NCI-H2107 treated with DMSO at 0.1 percent for 48 hours (cell line): ENCODE measurements around the gene BANK1.

Source experiments
- DNase-seq: peaks from one replicate; lab custom pipeline; 2025; ENCODE audit not compliant: unreplicated experiment; lab: John Stamatoyannopoulos, UW

Gene BANK1

DNA sequence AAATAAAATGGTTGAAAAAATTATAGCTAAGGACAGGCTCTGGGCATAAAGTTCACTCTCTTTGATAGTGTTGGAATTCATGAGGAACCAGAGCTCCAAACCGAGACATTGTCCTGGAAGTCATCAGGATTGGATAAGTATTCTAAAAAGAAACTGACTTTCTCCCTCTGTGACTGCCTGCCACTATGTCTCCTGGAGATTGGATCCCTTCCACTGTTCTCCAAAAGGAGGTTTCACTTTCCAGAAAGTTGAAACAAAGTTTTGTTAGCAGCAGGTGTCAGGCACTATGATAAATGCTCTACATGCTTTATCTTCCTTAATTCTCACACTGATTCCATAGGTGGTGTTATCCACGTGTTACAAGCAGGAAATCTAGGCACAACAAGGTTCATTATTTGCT, 16.8 kb downstream of the BANK1 start:
- no peak for DNase-seq

DNA sequence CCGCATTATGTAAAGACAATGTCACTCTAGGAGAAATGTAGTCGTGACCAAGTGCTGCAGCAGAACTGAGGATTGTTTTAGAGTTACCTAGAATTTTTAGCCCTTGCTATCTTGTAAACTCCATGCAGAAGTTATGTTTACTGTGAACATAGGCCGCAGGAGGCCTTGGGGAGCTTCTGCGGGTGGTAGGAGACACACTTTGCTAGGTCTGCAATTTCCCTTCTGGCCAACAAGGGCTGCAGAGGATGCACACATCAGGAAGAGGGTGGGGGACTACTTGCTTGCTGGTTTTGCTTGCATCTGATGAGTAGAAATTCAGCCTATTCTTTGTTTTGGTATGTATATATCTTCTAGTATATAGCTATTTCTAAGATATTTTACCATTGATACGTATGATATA, 23.1 kb downstream of the BANK1 start:
- DNase-seq: no peak

DNA sequence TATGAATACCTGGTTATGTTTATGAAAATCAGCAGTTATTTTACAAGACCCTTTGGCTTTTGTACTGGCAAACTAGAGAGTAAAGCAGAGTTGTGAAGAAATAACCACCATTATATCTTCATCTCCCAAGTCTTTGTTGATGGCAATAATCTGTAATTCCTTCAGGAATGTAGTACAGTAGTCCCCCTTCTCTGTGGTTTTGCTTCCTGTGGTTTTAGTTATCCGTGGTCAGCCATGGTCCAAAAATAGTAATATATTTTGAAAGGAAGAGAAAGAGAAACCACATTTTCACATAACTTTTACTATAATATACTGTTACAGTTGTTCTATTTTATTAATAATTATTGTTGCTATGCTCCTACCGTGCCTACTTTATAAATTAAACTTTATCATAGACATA, 27.8 kb downstream of the BANK1 start:
- DNase-seq: no peak

DNA sequence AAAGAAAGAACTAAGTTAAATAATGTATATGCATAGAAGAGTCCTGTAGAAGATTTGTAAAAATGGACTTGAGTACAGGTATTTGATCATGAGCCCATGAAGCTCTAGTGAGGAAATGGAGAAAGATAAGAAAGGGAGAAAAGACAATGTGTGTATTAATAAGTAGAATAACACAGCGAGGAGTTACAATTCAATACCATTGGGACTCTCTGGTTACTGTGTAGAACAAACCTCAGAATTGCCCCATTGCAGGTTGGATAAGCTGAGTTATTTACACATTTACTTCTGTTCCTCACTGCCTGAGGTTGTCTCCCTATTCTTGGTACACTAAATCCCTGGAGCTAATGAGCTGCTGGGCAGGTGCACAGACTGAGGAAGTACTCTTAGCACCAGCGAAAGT, 33.3 kb downstream of the BANK1 start:
- no peak for DNase-seq

DNA sequence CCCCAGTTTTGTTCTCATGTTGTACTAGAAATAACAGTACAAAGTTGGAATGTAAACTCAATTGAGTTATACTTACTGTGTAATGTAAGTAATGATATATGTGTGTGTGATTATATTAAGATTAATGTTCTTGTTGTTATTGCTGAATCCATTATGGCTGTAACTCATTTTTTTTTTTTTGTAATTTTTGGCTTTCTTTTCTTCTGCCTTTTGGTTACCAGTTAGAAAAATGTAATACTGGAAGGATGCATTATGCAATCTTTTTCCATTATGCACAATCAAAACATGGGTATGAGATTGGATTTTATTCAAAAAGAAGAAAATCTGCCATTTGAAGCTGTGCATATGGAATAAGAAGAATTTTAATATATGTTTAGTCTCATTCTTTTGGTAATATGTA, 34.0 kb downstream of the BANK1 start:
- no peak for DNase-seq

DNA sequence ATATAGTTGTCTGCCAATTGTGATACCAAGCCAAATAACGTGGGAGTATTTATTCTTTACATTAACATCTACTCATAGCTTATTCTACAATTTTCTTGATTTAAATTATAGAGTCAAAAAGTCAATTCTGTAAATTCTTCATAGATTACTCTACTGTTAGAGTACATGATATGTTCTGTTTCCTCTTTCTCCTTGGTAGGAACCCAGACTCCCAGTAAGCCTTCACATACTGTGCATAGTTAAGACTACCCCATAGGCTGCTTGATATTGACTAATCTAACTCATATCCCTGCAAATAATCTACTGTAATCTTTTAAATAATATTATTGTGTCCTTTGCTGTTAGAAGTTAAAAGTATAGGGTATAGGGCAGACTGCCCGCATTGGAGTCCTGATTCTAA, 35.4 kb downstream of the BANK1 start:
- no peak for DNase-seq

DNA sequence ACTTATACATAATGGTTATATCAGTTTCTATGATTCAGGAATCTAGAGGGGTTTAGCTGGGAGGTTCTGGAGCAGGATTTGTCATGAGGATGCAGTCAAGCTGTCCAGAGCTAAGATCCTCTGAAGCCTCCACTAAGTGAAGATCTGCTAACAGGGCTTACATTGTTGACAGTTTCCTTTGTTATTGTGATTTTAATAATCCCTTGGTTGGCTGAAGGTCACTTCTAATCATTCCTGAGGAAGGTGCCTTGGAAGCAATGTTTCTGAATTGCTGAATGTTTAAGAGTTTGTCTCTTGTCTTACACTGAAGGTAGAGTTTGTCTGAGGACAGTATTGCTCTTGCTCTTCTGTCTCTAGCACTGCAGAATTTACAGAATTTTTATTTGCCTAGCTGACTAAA, 41.3 kb downstream of the BANK1 start:
- no peak for DNase-seq

DNA sequence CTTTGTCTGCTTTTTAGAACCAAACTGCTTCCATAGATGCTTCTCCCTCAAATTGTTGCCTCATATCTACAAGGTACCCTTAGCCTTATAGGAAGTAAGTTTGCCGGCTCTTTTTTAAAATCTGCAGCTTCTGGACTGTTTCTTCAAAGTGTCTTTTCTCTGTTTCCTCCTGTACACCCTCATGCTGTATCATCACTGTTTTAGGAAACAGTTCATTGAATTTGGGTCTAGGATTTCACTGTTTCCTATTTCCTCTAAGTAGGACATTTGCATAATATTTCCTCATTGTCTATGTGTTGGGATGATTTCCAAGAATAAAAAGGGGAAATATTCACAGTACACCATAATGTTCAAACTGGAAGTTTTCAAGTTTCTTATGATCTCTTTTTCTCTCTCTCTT, 43.0 kb downstream of the BANK1 start:
- no peak for DNase-seq

DNA sequence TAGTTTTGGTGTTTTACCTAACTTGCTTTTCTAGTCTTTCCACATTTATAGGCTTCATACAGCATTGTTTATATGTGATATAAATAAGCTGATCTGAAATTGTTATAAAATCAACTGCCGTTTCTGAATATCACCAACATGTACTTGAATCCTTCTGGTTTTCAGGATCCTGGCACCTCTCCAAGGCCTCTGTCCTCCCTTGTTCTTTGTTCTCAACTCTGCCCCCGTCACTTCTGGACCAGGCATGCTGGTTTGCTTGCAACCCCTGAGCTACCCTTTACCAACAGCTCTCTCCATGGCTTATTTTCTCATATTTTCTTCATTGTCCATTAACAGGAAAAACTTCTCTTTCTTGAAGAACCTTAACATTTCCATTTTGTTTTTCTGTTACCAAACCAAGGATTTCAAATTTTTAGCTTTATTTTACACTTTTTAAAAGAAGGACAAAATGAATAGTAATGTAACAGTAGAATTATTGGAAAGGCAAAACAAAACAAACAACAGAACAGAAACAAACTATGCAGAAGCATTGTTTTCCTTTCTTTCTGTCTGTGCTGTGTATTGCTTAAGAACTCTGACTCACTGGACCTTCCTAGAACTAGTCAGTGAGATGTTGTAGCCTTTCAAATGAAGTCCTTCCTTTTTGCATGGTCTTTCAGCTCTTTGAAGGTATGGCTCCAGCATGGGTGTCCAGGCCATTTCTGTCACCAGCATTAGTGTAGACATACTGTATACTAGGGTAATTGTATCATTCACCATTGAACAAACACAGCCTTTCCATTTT, 44.8 kb downstream of the BANK1 start:
- no peak for DNase-seq

DNA sequence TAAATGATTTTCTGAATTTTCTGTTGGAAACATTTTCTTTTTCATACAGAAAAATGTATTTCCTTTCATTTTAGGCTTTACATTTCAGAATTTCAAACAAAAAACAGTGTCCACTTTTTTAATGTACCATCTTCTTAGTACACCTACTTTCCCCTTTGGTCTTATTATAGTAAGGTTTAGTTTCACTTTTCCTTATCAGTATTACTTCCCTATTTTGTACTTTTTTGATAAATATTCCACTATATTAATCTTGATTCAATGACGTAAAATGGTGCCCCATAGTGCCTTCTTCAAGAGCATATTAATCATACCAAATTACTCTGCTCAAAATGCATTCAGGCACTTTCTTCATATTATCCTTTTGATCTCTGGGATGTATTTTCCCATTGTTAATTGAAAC, 52.5 kb downstream of the BANK1 start:
- no peak for DNase-seq

DNA sequence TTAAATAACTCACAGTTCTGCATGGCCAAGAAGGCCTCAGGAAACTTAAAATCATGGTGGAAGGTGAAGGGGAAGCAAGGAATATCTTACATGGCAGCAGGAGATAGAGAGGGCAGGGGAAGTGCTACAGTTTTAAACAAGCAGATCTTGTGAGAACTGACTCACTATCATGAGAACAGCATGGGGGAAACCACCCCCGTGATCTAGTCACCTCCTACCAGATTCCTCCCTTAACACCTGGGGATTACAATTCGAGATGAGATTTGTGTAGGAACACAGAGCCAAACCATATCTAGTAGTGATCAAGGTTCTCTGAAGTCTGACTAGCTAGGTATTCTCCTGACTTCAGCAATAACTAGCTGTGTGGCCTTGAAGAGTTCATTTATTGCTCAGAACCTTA, 56.0 kb downstream of the BANK1 start:
- no peak for DNase-seq

DNA sequence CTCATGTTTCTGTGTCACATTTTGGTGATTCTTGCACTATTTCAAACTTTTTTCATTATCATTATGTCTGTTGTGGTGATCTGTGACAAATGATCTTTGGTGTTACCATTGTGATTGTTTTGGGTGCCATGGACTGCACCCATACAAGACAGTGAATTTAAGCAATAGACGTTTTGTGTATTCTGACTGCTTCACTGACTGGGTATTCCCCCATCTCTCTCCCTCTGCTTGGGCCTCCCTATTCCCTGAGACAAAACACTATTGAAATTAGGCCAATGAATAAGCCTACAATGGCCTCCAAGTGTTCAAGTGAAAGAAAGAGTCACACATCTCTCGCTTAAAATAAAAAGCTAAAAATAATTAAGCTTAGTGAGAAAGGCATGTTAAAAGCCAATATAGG, 60.2 kb downstream of the BANK1 start:
- no peak for DNase-seq

DNA sequence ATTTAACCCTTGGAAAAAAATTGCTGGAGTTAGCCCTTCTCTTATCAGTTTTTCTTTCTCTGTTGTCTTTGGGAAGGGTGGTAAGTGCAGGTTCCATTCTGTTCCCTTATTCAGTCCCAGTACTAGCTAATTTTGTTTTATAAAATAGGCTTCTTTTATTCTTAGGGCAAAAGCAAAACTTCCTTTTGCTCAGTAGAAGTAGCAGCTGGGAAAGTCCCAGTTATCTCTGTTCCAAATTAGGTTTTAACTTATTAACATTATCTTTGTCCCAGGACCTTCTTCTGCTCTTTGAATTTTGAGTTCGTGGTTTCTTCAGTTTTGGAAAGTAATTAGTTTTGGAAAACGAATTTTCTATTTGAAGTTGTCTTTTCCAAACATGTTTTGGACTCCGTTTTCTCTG, 61.1 kb downstream of the BANK1 start:
- DNase-seq: no peak

DNA sequence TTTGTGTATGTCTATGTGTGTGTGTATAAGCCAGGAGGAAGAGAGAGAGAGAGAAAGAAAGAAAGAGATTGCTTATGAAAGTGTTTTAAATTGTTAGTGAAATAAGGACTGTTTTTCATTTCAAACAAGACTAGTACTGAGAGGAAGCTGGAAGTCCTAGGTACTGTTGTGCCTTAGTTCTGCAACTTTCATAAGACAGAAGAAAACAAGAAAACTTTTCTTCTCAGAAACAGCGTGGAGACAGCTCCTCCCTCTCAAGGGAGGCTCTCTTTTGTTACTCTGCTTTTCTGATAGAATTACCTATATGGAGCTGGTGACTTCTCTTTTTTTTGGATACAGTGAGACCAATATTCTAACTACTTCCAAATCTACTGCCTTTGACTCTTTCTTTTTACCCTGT, 62.5 kb downstream of the BANK1 start:
- no peak for DNase-seq

DNA sequence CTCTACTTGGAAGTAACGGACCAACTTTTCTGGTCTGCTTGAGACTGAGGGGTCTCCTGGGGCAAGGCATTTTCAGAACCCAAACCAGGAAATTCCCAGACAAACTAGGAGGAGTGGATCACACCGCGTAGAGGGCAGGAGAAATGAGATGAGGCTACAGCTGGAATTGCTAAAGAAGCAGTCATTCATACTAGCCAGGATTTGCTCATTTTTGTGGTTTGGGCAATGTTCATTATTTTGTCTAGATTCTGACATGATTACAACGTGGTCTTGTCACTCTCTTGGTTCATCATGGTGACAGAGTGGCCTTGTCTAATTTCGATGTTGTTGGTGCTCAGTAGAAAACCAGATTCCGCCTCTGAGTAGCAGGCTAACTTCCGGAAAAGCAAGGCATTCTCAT, 63.2 kb downstream of the BANK1 start:
- DNase-seq: no peak

DNA sequence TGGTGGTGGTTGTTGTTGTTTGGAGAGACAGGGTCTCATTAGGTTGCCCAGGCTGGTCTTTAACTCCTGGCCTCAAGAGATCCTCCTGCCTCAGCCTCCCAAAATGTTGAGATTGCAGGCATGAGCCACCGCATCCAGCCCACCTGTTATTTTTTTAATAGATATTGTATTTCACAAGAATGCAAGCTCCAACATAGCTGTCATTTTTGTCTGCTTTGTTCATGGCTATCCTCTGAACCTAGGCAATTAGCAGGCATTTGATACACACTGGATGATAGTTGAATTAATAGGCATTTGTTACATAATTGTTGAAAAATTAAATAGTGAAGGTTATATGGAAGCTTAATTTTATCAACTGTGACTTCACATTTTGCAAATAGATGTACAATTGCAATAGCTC, 64.7 kb downstream of the BANK1 start:
- DNase-seq: no peak

DNA sequence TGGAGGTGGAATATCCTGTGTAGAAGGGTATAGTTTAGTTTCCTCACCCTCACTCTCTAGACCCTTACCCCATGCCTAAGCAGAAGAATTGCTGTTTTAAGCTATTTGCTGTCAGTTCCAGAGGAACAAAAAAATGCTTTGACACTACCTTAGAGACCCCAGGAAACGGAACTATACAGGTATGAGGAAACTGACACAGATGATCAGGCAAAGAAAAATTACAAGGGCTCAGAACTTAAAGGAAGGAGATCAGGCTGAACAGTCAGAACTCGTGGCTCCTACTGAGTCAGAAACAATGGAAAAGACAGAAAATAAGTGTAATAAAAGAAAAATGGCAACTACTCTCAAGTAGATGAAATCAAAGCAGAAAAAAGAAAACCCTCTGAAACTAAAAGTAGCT, 65.6 kb downstream of the BANK1 start:
- DNase-seq: no peak

DNA sequence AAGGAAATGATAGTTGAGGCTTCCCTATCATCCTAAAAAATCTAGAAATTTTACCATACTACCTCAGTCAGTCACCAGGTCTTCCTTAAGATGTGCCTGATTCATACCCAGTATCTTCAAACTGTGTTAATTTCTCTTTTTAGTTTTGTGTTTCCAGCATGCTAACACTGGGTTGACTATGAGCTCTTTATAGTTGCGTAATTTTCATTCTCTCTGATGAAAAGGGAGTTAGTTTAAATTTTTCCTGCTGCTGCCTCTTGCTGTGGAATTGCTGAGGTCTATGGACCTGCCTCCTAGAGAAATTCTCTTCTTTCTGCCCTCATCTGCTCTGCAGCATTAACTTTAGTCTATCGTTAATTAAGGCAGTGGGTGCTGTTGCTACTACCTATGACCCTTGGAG, 66.6 kb downstream of the BANK1 start:
- DNase-seq: no peak

DNA sequence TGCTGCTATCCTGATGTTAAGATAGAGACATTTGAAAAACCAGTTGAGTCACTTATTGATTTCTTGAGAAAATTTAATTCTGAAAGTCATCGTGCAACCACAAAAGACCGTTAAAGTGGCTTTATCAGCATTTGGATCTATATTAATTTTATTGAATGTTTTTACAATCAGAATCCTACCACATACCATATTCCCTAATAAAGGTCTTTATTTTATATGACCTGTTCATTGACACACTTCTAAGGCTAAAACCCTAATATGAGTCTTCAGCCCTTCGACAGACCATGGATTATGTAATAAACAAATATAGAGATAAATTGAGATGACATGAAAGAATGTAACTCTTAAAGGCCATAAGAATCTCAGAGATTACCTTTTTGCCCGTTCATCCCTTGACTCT, 68.1 kb downstream of the BANK1 start:
- no peak for DNase-seq

DNA sequence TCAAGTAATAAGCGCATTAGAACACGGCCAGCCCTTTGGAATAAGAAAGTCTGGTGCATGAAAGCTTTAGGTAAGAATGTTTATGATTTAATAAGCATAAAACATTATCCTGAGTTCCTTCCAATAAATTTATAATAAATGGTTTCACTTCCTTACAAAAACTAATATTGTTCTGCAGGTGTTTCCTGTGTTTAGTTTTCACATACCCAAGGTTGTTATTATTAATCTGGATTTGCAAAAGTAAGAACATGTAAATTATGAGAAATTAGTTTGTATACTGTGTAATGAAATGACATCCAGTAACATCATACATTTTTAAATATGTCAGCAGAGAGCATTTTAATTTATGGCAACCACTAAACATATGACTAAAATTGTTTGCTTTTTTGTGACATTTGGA, 72.1 kb downstream of the BANK1 start:
- DNase-seq: no peak

DNA sequence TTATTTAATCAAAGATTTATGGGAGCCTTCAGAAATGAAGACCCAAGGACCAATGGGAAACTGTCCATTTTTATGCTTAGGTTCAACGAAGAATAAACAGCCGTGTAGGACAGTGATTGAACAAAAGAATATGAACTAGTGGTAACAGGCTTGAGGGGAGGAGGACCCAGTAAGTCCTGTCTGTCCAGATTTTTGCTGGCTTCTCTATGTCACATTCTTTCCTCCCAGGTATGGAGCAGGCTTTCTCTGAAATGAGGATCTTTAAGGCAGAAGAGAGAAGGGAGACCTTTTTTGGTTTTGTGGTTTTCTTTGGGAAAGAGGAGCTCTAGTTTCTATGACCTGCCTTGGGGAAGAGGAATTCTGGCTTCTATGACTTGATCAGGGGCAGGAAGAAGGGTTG, 74.1 kb downstream of the BANK1 start:
- no peak for DNase-seq

DNA sequence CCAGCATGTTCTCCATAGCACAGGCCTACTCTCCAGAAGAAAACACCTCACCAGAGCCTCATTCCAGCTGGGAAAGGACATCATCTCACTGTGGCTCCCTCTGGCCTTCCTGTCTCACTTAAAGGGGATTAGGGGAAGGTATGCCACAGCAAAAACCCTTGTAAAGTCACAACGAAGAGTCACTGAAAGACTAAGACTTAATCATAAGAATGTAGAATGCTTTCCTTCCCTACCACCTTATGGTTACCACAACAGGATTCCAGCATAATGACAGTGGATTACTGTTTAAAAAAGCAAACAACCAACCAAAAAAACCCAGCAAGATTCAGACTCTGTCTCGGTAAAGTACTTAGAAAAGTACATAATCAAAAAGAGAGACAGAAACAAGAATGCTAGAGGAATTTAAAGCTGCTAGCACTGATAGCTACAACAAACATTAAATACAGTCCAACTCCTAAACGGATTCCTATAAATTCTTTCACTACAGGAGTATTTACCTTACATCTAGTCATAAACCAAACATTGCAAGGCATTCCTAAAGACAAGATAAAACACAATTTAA, 75.1 kb downstream of the BANK1 start:
- DNase-seq: no peak

DNA sequence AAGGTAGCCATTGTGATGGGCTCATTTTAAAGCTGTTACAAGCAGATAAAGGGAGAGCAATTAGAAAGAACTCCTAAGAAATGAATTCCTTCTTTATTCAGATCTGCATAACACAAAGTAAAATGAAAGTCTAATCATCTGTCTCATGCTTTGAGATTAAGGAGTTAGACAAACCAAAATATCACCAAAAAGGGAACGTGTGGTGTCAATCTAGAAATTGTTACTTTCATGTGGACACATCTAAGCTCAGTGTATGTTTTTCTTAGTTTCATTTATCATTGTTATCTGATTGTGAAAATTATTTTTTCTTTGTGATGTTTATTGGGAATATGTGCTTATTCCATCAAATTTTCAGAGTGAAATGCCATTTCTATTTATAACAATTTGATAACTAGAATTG, 80.3 kb downstream of the BANK1 start:
- DNase-seq: no peak
